ENCODE data around the gene PTMS. TPM values are rescaled to one million over a fixed set of nuclear protein-coding genes. Genes with fewer than 3 reads are reported as not detected.

Gene PTMS
- total and polyA plus RNA-seq, 2 of the 13 experiments (the other 11 are each of a cell fraction or from before 2014, with no cell fraction given) = 40.5 to 82.4 TPM

GRCh38 chr12:6767353-6768319 is 1.5 kb downstream of the PTMS start (continued):
- TF ChIP-seq E2F1 (CRISPR knock-in tag; IDR thresholded peaks at IDR 0.05) = no peak
- no peak for TF ChIP-seq HCFC1 (IDR thresholded peaks at IDR 0.05; ENCODE audit: low read depth, low read length)
- TF ChIP-seq NKX3-1 (CRISPR knock-in tag; IDR thresholded peaks at IDR 0.05) = no peak
- TF ChIP-seq ELF4 (CRISPR knock-in tag; IDR thresholded peaks at IDR 0.05; ENCODE audit: borderline replicate concordance) = no peak
- peak; percentile 85 for TF ChIP-seq RXRA (CRISPR knock-in tag; IDR thresholded peaks at IDR 0.05)
- TF ChIP-seq ZNF598 (CRISPR knock-in tag; IDR thresholded peaks at IDR 0.05; ENCODE audit: borderline replicate concordance) = no peak
- no peak for TF ChIP-seq ZSCAN22 (CRISPR knock-in tag; IDR thresholded peaks at IDR 0.05)
- TF ChIP-seq ZMAT3 (CRISPR knock-in tag; conservative IDR thresholded peaks at IDR 0.05) = no peak; the same call in 1 of the 2 replicates
- TF ChIP-seq ZNF101 (CRISPR knock-in tag; IDR thresholded peaks at IDR 0.05; ENCODE audit: borderline replicate concordance, low read depth) = no peak
- TF ChIP-seq CHCHD3 (CRISPR knock-in tag; IDR thresholded peaks at IDR 0.05) = no peak
- no peak for TF ChIP-seq ATF3 (CRISPR knock-in tag; IDR thresholded peaks at IDR 0.05)
- 0 out of 2 replicates have a peak, but pooled peaks have one; percentile 46 for TF ChIP-seq ZNF510 (CRISPR knock-in tag; IDR thresholded peaks at IDR 0.05; ENCODE audit: low read depth)
- TF ChIP-seq ZNF460 (CRISPR knock-in tag; IDR thresholded peaks at IDR 0.05; ENCODE audit: borderline replicate concordance) = no peak
- TF ChIP-seq ZNF569 (CRISPR knock-in tag; IDR thresholded peaks at IDR 0.05; ENCODE audit: borderline replicate concordance) = no peak
- TF ChIP-seq TBL1XR1 (IDR thresholded peaks at IDR 0.05; ENCODE audit: borderline replicate concordance, low read length, partially characterized antibody) = no peak
- TF ChIP-seq BCL6 (CRISPR knock-in tag; IDR thresholded peaks at IDR 0.05) = peak; percentile 48; the same call in 1 of the 2 replicates
- TF ChIP-seq RFX5 (IDR thresholded peaks at IDR 0.05; ENCODE audit: low read depth, low read length) = no peak
- no peak for TF ChIP-seq ZNF7 (CRISPR knock-in tag; IDR thresholded peaks at IDR 0.05)
- no peak for TF ChIP-seq ZNF383 (CRISPR knock-in tag; IDR thresholded peaks at IDR 0.05; ENCODE audit: borderline replicate concordance)
- no peak for TF ChIP-seq LRRFIP1 (CRISPR knock-in tag; conservative IDR thresholded peaks at IDR 0.05)
- no peak; the same call in 1 of the 2 replicates for TF ChIP-seq KDM5A (IDR thresholded peaks at IDR 0.05; ENCODE audit: borderline replicate concordance, low read length)
- TF ChIP-seq JDP2 (CRISPR knock-in tag; IDR thresholded peaks at IDR 0.05; ENCODE audit: borderline replicate concordance) = no peak
- TF ChIP-seq, protein P1, sequence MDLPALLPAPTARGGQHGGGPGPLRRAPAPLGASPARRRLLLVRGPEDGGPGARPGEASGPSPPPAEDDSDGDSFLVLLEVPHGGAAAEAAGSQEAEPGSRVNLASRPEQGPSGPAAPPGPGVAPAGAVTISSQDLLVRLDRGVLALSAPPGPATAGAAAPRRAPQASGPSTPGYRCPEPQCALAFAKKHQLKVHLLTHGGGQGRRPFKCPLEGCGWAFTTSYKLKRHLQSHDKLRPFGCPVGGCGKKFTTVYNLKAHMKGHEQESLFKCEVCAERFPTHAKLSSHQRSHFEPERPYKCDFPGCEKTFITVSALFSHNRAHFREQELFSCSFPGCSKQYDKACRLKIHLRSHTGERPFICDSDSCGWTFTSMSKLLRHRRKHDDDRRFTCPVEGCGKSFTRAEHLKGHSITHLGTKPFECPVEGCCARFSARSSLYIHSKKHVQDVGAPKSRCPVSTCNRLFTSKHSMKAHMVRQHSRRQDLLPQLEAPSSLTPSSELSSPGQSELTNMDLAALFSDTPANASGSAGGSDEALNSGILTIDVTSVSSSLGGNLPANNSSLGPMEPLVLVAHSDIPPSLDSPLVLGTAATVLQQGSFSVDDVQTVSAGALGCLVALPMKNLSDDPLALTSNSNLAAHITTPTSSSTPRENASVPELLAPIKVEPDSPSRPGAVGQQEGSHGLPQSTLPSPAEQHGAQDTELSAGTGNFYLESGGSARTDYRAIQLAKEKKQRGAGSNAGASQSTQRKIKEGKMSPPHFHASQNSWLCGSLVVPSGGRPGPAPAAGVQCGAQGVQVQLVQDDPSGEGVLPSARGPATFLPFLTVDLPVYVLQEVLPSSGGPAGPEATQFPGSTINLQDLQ (CRISPR knock-in tag; IDR thresholded peaks at IDR 0.05) = no peak

Data from HepG2 (cell line).